COLO668 (cell line): ENCODE data around the gene DHRSX.
"Not testable (repeated sequence)": the region's sequence is repeated elsewhere in the genome, so short reads cannot be mapped to it uniquely, and the experiment has no call there.

Experiments
- DNase-seq: peaks from one replicate; lab custom pipeline; 2025; ENCODE audit not compliant: unreplicated experiment; lab: John Stamatoyannopoulos, UW

DHRSX gene

GRCh38 chrX:2427737-2428136, 73.0 kb downstream of the DHRSX start:
- DNase-seq: no peak

GRCh38 chrX:2427147-2427546, 73.6 kb downstream of the DHRSX start:
- no peak for DNase-seq

- DNase-seq: no peak
These were observed 74.4 kb downstream of the DHRSX start for GRCh38 chrX:2426289-2426882.

- no peak for DNase-seq
These were observed 75.3 kb downstream of the DHRSX start for GRCh38 chrX:2425286-2426071.

- no peak for DNase-seq
These were observed 76.5 kb downstream of the DHRSX start for GRCh38 chrX:2424317-2424716.

- DNase-seq: no peak
These were observed 76.9 kb downstream of the DHRSX start for GRCh38 chrX:2423899-2424298.

GRCh38 chrX:2423282-2423681, 77.5 kb downstream of the DHRSX start:
- no peak for DNase-seq

GRCh38 chrX:2419418-2419817, 81.4 kb downstream of the DHRSX start:
- DNase-seq: not testable (repeated sequence)

GRCh38 chrX:2418000-2418399, 82.8 kb downstream of the DHRSX start:
- no peak for DNase-seq

GRCh38 chrX:2416851-2417604, 83.7 kb downstream of the DHRSX start:
- DNase-seq: no peak

- no peak for DNase-seq
These were observed 86.4 kb downstream of the DHRSX start for GRCh38 chrX:2414384-2414783.

- DNase-seq: no peak
These were observed 86.8 kb downstream of the DHRSX start for GRCh38 chrX:2413969-2414368.

GRCh38 chrX:2412131-2412530, 88.6 kb downstream of the DHRSX start:
- no peak for DNase-seq

- DNase-seq: no peak
These were observed 90.3 kb downstream of the DHRSX start for GRCh38 chrX:2410279-2411020.

- DNase-seq: no peak
These were observed 91.0 kb downstream of the DHRSX start for GRCh38 chrX:2409796-2410195.

- no peak for DNase-seq
These were observed 91.9 kb downstream of the DHRSX start for GRCh38 chrX:2408856-2409255.

GRCh38 chrX:2406891-2407518, 93.8 kb downstream of the DHRSX start:
- DNase-seq: no peak

- DNase-seq: no peak
These were observed 96.0 kb downstream of the DHRSX start for GRCh38 chrX:2404776-2405175.

GRCh38 chrX:2402361-2402690, 98.5 kb downstream of the DHRSX start:
- DNase-seq: no peak

- DNase-seq: no peak
These were observed 99.0 kb downstream of the DHRSX start for GRCh38 chrX:2401590-2402360.
